SU-DHL-6 (cell line): ENCODE results near the gene BRD1.

Experiments used
- H2AFZ ChIP-seq: fragments of 200-600 bp; sonication (generic); 2 replicates; pipeline ENCODE4 v1.6.1; 2014; ENCODE audit warnings: low read depth, mild to moderate bottlenecking, moderate library complexity, mixed read lengths, antibody characterized with exemption, low read length; ENCODE audit not compliant: severe bottlenecking
- H3F3A ChIP-seq: fragments of 200-600 bp; shearing (Covaris generic); 2 replicates; pipeline ENCODE4 v1.6.0; 2016; ENCODE audit warnings: antibody characterized with exemption, mild to moderate bottlenecking; ENCODE audit not compliant: insufficient read depth
- H3K27ac ChIP-seq: fragments of 200-600 bp; sonication (generic); 2 replicates; pipeline ENCODE4 v1.5.1; 2016; ENCODE audit warnings: low read depth, mild to moderate bottlenecking, low read length, moderate library complexity, mixed read lengths
- H3K27me3 ChIP-seq: fragments of 200-600 bp; sonication (generic), shearing (Covaris generic); 2 replicates; pipeline ENCODE4 v1.6.0; 2014; ENCODE audit warnings: mild to moderate bottlenecking, low read length
- H3K36me3 ChIP-seq: fragments of 200-600 bp; sonication (generic); 2 replicates; pipeline ENCODE4 v1.6.1; 2014; ENCODE audit warnings: mild to moderate bottlenecking, low read length, mixed read lengths
- H3K4me2 ChIP-seq: fragments of 300-600, 200-600 bp; shearing (Covaris generic), sonication (generic); 2 replicates; pipeline ENCODE4 v1.6.0; 2014; ENCODE audit warnings: low read length, low read depth, mild to moderate bottlenecking; ENCODE audit not compliant: poor library complexity, severe bottlenecking
- H3K4me3 ChIP-seq: fragments of 200-600 bp; sonication (generic); 2 replicates; pipeline ENCODE4 v1.5.1; 2014; ENCODE audit warnings: antibody characterized with exemption, low read length, mild to moderate bottlenecking, mixed read lengths; ENCODE audit not compliant: insufficient read depth, poor library complexity, severe bottlenecking
- H3K79me2 ChIP-seq: fragments of 200-600 bp; sonication (generic); 2 replicates; pipeline ENCODE4 v1.6.1; 2014; ENCODE audit warnings: mild to moderate bottlenecking, low read length, moderate library complexity; ENCODE audit not compliant: insufficient read depth
- H3K9ac ChIP-seq: fragments of 200-600 bp; sonication (generic); 2 replicates; pipeline ENCODE4 v1.7.0; 2014; ENCODE audit warnings: mild to moderate bottlenecking, low read length
- H3K9me2 ChIP-seq: fragments of 200-600 bp; sonication (generic); replicated peaks from 2 replicates; pipeline ENCODE4 v1.6.1; 2014; ENCODE audit warnings: low read length; ENCODE audit not compliant: insufficient read depth
- H3K9me3 ChIP-seq: fragments of 200-600 bp; sonication (generic); 2 replicates; pipeline ENCODE4 v1.6.1; 2014; ENCODE audit warnings: low read length, mixed read lengths; ENCODE audit not compliant: insufficient read depth
- H4K20me1 ChIP-seq: fragments of 200-600 bp; sonication (generic); 2 replicates; pipeline ENCODE4 v1.6.1; 2014; ENCODE audit warnings: low read depth, mild to moderate bottlenecking, antibody characterized with exemption, low read length, moderate library complexity, mixed read lengths
- EZH2phosphoT487 ChIP-seq: fragments of 200-600 bp; sonication (generic), shearing (Covaris generic); conservative IDR thresholded peaks from 2 replicates; pipeline ENCODE4 v1.6.1; 2018; ENCODE audit warnings: mild to moderate bottlenecking, antibody characterized with exemption, low read length, moderate library complexity, mixed read lengths
- TF ChIP-seq, protein P1 (sequence below): fragments of 200-600 bp; sonication (generic); IDR thresholded peaks from one replicate; pipeline ENCODE4 v1.5.1; 2017; ENCODE audit warnings: antibody characterized with exemption, mild to moderate bottlenecking, low read length, moderate library complexity; ENCODE audit not compliant: insufficient read depth, poor library complexity, severe bottlenecking

The BRD1 gene

DNA sequence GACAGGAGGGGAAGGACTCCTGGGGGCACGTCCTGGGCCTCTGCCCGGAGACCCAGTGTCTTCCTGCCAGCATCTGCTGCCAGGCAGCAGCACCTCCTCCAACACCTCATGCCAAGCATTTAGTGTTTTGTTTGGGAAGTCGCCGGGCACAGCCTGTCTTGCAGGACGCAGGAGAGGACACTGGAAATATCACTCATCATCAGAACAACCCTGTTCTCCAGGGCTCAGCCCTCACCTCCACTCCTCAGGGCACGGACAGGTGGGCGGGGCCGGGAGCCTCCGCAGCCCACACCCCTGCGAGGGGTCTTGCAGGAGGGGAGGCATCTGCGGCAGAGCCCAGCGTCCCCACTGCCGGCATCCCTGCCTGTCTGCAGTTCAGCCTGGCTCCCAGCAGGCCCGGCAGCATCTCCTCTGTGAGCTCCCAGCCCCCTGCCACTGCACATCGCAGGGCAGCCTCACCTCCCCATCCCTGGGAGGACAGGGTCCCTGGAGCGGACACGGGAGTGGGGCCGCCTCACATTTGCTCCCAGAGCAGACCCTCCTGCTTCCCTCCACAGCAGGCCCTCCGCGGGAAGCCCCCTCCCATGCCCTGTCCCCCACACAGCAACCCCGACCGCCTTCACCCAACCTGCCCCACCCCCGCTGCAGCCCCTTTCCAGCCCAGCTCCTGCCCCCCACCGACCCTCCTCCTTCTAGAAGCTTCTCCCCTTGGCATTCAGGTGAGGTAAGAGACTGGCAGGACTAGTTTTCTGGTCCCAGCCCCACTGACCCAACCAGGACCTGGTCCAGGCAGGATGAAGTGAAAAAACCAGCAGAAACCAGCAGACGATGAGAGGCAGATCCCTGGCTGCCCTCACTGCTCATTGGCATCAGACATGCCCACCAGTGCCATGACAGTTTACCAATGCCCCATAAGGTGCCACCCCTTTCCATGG is 72.7 kb downstream of the BRD1 start:
- H4K20me1 ChIP-seq = no peaks in the 10 kb centered on the region
- H3K4me2 ChIP-seq = no peak overlapping the region
- no peaks in the 10 kb centered on the region for H3K79me2 ChIP-seq
- H3K4me3 ChIP-seq = no peak overlapping the region
- H3K9me3 ChIP-seq = no peaks in the 10 kb centered on the region
- no peaks in the 10 kb centered on the region for H3K9me2 ChIP-seq
- no peak overlapping the region for H2AFZ ChIP-seq
- no peaks in the 10 kb centered on the region for H3F3A ChIP-seq
- no peak overlapping the region for H3K9ac ChIP-seq
- no peak overlapping the region for H3K27ac ChIP-seq
- H3K36me3 ChIP-seq = no peaks in the 10 kb centered on the region
- TF ChIP-seq EZH2phosphoT487 = no peak
- TF ChIP-seq, protein P1, sequence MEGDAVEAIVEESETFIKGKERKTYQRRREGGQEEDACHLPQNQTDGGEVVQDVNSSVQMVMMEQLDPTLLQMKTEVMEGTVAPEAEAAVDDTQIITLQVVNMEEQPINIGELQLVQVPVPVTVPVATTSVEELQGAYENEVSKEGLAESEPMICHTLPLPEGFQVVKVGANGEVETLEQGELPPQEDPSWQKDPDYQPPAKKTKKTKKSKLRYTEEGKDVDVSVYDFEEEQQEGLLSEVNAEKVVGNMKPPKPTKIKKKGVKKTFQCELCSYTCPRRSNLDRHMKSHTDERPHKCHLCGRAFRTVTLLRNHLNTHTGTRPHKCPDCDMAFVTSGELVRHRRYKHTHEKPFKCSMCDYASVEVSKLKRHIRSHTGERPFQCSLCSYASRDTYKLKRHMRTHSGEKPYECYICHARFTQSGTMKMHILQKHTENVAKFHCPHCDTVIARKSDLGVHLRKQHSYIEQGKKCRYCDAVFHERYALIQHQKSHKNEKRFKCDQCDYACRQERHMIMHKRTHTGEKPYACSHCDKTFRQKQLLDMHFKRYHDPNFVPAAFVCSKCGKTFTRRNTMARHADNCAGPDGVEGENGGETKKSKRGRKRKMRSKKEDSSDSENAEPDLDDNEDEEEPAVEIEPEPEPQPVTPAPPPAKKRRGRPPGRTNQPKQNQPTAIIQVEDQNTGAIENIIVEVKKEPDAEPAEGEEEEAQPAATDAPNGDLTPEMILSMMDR = no peak
- H3K27me3 ChIP-seq = no peaks in the 10 kb centered on the region

DNA sequence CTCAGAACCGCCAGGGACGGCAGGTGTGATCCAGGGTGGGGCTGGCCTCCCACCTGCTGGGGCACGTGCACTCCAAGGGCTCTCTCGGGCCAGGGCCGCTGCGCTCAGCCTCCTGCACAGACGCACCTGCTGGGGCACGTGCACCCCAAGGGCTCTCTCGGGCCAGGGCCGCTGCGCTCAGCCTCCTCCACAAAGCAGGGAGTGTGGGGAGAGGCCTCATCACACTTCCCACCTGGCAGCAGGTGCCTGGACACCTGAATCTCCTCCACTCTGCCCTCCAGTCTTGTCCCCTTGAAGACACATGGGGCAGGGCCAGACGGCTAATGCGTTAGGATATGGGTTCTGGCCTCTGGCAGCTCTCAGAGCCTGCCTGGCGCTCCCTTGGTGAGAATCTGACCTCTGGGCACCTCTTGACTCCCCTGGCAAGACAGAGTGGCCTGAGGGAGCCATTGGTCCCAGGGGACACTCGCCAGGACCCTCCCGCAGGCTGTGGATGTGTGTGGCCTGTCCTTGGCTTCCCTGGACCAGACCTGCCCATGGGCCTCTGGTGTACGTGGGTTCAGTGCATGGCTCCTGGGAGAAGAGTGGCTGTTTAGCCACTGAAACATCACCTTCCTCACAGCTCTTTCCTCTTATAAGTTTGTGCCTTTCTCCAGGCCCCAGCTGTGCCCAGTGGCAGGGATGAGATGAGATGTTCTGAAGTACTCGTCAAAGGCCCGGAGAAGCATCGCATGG is 73.5 kb downstream of the BRD1 start:
- H3K4me2 ChIP-seq = no peak overlapping the region
- no peak overlapping the region for H3K9ac ChIP-seq

DNA sequence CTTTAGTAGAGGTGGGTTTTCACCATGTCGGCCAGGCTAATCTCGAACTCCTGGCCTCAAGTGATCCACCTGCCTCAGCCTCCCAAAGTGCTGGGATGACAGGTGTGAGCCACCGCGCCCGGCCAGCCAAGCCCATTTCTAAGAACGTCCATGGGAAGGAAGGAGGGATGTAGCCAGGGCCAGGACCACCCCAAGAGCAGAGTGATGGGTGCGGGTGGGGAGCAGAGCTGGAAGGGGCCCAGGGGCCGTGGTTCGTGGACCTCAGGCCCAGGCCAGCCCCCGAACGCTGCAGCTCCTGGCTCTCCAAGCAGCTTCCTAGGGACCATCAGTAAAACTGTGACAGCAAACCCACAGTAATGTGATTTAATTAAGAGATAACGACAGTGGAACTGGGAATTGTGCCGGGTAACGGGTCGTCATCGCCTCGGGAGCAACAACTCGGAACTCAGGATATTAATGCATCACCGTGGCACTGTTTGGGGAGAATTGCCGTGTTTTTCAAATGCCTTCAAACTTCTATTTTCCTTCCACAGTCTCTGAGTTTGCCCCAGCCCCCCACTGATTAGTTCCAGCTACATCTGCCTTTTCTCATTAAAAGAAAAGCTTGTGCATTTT is 74.3 kb downstream of the BRD1 start:
- no peaks in the 10 kb centered on the region for H3K27me3 ChIP-seq
- no peak overlapping the region for H3K4me2 ChIP-seq
- H3K27ac ChIP-seq = no peak overlapping the region
- no peaks in the 10 kb centered on the region for H3K36me3 ChIP-seq
- H3K4me3 ChIP-seq = no peak overlapping the region
- H2AFZ ChIP-seq = no peak overlapping the region
- no peaks in the 10 kb centered on the region for H3F3A ChIP-seq
- no peaks in the 10 kb centered on the region for H3K79me2 ChIP-seq
- no peaks in the 10 kb centered on the region for H4K20me1 ChIP-seq
- H3K9ac ChIP-seq = no peak overlapping the region
- H3K9me3 ChIP-seq = no peaks in the 10 kb centered on the region
- H3K9me2 ChIP-seq = no peaks in the 10 kb centered on the region
- no peak for TF ChIP-seq EZH2phosphoT487
- TF ChIP-seq, protein P1 = no peak

More for the DNA sequence above, 73.5 kb downstream of the BRD1 start:
- no peak for TF ChIP-seq EZH2phosphoT487
- TF ChIP-seq, protein P1 = no peak
- Histone ChIP-seq H3K27ac (no peak overlapping the region), H3K79me2 (no peaks in the 10 kb centered on the region), H3F3A (no peaks in the 10 kb centered on the region), H3K36me3 (no peaks in the 10 kb centered on the region), H3K27me3 (no peaks in the 10 kb centered on the region), H2AFZ (no peak overlapping the region), H3K4me3 (no peak overlapping the region), H4K20me1 (no peaks in the 10 kb centered on the region), H3K9me3 (no peaks in the 10 kb centered on the region), H3K9me2 (no peaks in the 10 kb centered on the region)
